ENCODE results near the gene RAD23A.

The RAD23A gene

DNA sequence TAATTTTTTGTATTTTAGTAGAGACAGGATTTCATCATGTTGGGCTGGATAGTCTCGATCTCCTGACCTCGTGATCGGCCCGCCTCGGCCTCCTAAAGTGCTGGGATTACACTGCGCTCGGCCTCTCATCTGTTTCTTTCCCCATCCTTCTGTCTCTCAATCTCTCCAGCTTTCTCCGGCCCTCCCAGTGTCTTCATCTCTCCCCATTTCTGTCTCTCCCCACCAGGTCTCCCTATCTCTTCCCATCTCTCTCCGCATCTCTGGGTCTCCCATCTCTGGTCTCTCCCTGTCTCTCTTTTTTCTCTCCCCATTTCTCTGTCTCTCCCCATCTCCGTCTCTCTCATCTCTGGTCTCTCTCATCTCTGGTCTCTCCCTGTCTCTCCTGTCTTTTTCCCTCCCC is 37.4 kb downstream of the RAD23A start:
- POLR2A ChIA-PET = interaction anchor here (1.0 kb wide), 1 partner anchor 30 kb away, joined by 3 read pairs; no protein-coding TSS in a partner anchor

DNA sequence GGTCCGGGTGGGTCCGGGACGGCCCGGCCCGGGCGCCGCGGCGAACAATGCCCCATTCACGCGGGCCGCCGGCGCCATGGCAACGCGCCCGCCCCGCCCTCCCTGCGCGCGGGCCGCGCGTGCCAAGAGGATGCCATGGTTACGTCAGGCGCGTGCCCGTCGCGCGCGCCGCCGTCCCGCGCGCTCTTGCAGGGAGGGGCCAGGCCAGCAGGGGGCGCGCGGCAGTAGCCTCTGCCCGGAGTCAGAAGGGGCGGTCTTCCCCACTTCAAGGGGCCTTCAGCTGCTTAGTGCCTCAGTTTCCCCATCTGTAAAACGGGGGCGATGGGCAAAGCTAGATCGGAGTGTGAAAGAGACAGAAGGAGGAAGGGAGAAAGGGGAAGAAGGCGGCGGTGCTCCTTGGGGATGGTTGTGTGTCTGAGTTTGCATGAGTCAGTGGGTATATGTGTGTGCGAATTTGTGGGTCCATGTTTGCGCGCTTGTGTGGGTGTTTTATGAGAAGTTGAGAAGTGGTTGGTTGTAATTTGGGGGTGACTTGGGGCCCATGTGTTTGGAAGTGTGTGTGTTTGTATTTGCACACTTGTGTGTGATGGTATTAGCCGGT is 38.0 kb downstream of the RAD23A start:
- peak overlapping the region in 5 of 7 experiments; percentile 5 to 64 (median 32) for H3K4me3 ChIP-seq (ENCODE audit: control insufficient read depth in 1 of 7, extremely low read depth in 1 of 7, insufficient read depth in 4 of 7, low read depth in 2 of 7, low read length in 6 of 7)
- WGBS (ENCODE audit: insufficient coverage) = 16% methylated on average over 26 of the region's 51 CpGs
- peaks cover 0 to 3% (median 0%) of the 10 kb centered on the region in 5 experiments for H3K27me3 ChIP-seq (replicated peaks in 2 of 5; ENCODE audit: control insufficient read depth in 4 of 5, insufficient read depth in 5 of 5, low read length in 4 of 5)
- peaks cover 0 to 8% (median 4%) of the 10 kb centered on the region in 4 experiments for H3K4me1 ChIP-seq (ENCODE audit: control extremely low read depth in 1 of 4, control insufficient read depth in 4 of 4, insufficient read depth in 4 of 4, low read length in 3 of 4)
- DNase-seq = peak; percentile 77 to 88 (median 87)
- CTCF ChIA-PET = interaction anchor here (0.6 to 6.2 kb wide), 15 partner anchors 10 to 111 kb away, joined by 3 to 57 read pairs (median 6); no protein-coding TSS in a partner anchor
- no peak overlapping the region for H3K27ac ChIP-seq (ENCODE audit: insufficient read depth in 1 of 2, low read depth in 1 of 2, low read length in 2 of 2, poor library complexity in 1 of 2, severe bottlenecking in 2 of 2)
- no peaks in the 10 kb centered on the region for H3K36me3 ChIP-seq (ENCODE audit: control insufficient read depth in 4 of 4, insufficient read depth in 4 of 4, low read length in 3 of 4)
- H3K9me3 ChIP-seq (ENCODE audit: control extremely low read depth in 1 of 5, control insufficient read depth in 4 of 5, insufficient read depth in 2 of 5, low read depth in 1 of 5, low read length in 4 of 5) = no peaks in the 10 kb centered on the region
- POLR2A ChIA-PET = interaction anchor here (0.5 to 1.0 kb wide), 2 partner anchors 30 to 580 kb away, joined by 3 to 6 read pairs; no protein-coding TSS in a partner anchor

More for the DNA sequence above, 37.4 kb downstream of the RAD23A start:
- H3K4me3 ChIP-seq (ENCODE audit: control insufficient read depth in 1 of 7, extremely low read depth in 1 of 7, insufficient read depth in 4 of 7, low read depth in 2 of 7, low read length in 6 of 7) = peak overlapping the region in 5 of 7 experiments; percentile 5 to 64 (median 32)
- CTCF ChIA-PET = interaction anchor here (0.7 to 6.2 kb wide), 16 partner anchors 10 to 145 kb away, joined by 3 to 57 read pairs (median 5); no protein-coding TSS in a partner anchor
- H3K27me3 ChIP-seq (replicated peaks in 2 of 5; ENCODE audit: control insufficient read depth in 4 of 5, insufficient read depth in 5 of 5, low read length in 4 of 5) = peaks cover 0 to 3% (median 0%) of the 10 kb centered on the region in 5 experiments
- 64% methylated on average over 9 of the region's 10 CpGs for WGBS (ENCODE audit: insufficient coverage)
- no peak for DNase-seq
- H3K4me1 ChIP-seq (ENCODE audit: control extremely low read depth in 1 of 4, control insufficient read depth in 4 of 4, insufficient read depth in 4 of 4, low read length in 3 of 4) = peaks cover 0 to 8% (median 4%) of the 10 kb centered on the region in 4 experiments
- H3K36me3 ChIP-seq (ENCODE audit: control insufficient read depth in 4 of 4, insufficient read depth in 4 of 4, low read length in 3 of 4) = no peaks in the 10 kb centered on the region
- no peak overlapping the region for H3K27ac ChIP-seq (ENCODE audit: insufficient read depth in 1 of 2, low read depth in 1 of 2, low read length in 2 of 2, poor library complexity in 1 of 2, severe bottlenecking in 2 of 2)
- H3K9me3 ChIP-seq (ENCODE audit: control extremely low read depth in 1 of 5, control insufficient read depth in 4 of 5, insufficient read depth in 2 of 5, low read depth in 1 of 5, low read length in 4 of 5) = no peaks in the 10 kb centered on the region

DNA sequence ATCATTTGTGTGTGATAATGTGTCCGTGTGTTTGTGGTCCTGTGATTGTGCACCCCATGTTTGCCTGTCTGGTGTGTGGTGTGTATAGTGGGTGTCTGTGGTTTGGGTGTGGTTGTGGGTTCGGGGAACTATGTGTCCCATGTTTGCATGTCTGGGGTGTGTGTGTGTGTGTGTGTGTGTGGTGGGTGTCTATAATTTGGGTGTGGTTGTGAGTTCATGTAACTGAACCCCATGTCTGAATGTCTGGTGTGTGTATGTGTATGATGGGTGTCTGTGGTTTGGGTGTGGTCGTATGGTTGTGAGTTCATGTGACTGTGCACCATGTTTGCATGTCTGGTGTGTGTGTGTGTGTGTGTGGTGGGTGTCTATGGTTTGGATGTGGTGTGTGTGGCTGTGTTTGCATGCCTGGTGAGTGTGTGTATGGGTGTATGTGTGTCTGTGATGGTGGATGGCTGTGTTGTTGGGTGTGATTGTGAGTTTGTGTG is 38.5 kb downstream of the RAD23A start:
- peaks cover 0 to 8% (median 4%) of the 10 kb centered on the region in 4 experiments for H3K4me1 ChIP-seq (ENCODE audit: control extremely low read depth in 1 of 4, control insufficient read depth in 4 of 4, insufficient read depth in 4 of 4, low read length in 3 of 4)
- 94% methylated on average over 2 of the region's 3 CpGs for WGBS (ENCODE audit: insufficient coverage)
- CTCF ChIA-PET = interaction anchor here (0.6 to 6.2 kb wide), 17 partner anchors 10 to 111 kb away, joined by 3 to 57 read pairs (median 5); no protein-coding TSS in a partner anchor
- DNase-seq = peak in 2 of 3 donors; percentile 23 to 50
- H3K36me3 ChIP-seq (ENCODE audit: control insufficient read depth in 4 of 4, insufficient read depth in 4 of 4, low read length in 3 of 4) = no peaks in the 10 kb centered on the region
- no peak overlapping the region for H3K4me3 ChIP-seq (ENCODE audit: control insufficient read depth in 1 of 7, extremely low read depth in 1 of 7, insufficient read depth in 4 of 7, low read depth in 2 of 7, low read length in 6 of 7)
- peaks cover 0 to 3% (median 0%) of the 10 kb centered on the region in 5 experiments for H3K27me3 ChIP-seq (replicated peaks in 2 of 5; ENCODE audit: control insufficient read depth in 4 of 5, insufficient read depth in 5 of 5, low read length in 4 of 5)
- no peak overlapping the region for H3K27ac ChIP-seq (ENCODE audit: insufficient read depth in 1 of 2, low read depth in 1 of 2, low read length in 2 of 2, poor library complexity in 1 of 2, severe bottlenecking in 2 of 2)
- H3K9me3 ChIP-seq (ENCODE audit: control extremely low read depth in 1 of 5, control insufficient read depth in 4 of 5, insufficient read depth in 2 of 5, low read depth in 1 of 5, low read length in 4 of 5) = no peaks in the 10 kb centered on the region
- POLR2A ChIA-PET = interaction anchor here (0.5 kb wide), 1 partner anchor 579 kb away, joined by 6 read pairs; no protein-coding TSS in a partner anchor

DNA sequence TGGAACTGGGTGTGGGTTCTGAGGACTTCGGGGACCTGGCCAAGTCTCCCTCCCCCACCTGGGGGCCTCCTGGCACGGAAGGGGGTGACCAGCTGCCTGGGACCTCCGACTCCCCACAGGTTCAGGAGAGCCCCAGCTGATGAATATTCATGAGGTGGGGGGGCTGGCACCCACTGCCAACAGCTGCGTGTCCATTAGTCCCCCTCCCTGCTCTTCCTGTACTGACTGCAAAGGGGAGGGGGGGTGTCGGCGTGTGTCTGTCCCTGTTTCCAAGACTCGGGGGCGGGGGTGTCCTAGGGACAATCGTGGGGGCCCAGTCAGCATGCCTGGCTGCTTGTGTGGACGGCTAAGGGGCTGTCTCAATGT is 39.0 kb downstream of the RAD23A start:
- WGBS (ENCODE audit: insufficient coverage) = 52% methylated on average over 5 of the region's 10 CpGs
- CTCF ChIA-PET = interaction anchor here (0.8 to 6.2 kb wide), 18 partner anchors 9 to 110 kb away, joined by 3 to 57 read pairs (median 4); no protein-coding TSS in a partner anchor
- peaks cover 0 to 3% (median 0%) of the 10 kb centered on the region in 5 experiments for H3K27me3 ChIP-seq (replicated peaks in 2 of 5; ENCODE audit: control insufficient read depth in 4 of 5, insufficient read depth in 5 of 5, low read length in 4 of 5)

DNA sequence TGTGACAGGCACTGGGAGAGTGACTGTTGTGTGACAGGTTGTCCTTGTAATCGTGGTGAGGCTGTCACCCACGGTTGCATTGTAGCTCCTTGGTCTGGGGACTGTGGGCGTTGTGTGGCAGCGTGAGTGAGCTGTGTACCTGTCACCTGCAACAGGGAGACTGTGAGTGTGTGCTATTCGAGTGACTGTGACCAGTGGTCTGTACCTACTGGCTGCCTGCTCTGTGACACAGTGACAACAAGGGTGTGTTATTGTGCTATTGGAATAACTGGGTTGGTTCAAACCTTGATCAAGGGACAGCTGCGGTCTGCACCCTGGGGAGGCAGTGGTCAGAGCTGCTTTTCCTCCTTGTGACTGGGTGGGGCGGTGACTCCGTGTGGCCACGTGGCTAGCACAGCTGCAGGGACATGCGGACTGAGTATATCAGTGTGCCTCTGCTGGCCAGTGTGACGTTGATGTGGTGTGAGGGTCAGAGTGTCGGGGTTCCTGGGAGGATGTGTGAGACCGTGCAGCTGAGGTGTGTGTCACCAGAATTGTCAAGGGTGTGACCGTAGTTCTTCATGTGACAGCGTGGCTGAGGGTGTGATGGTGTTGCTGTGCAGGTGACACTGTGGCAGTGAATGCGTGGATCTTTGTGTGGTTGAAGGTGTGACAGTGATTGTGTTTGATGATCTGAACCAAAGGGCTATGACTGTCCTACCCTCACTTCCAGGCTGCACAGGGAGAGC is 39.6 kb downstream of the RAD23A start:
- Histone ChIP-seq H3K27ac (ENCODE audit: insufficient read depth in 1 of 2, low read depth in 1 of 2, low read length in 2 of 2, poor library complexity in 1 of 2, severe bottlenecking in 2 of 2) (no peak overlapping the region), H3K9me3 (ENCODE audit: control extremely low read depth in 1 of 5, control insufficient read depth in 4 of 5, insufficient read depth in 2 of 5, low read depth in 1 of 5, low read length in 4 of 5) (no peaks in the 10 kb centered on the region), H3K27me3 (replicated peaks in 2 of 5; ENCODE audit: control insufficient read depth in 4 of 5, insufficient read depth in 5 of 5, low read length in 4 of 5) (peaks cover 0 to 3% (median 0%) of the 10 kb centered on the region in 5 experiments), H3K4me3 (ENCODE audit: control insufficient read depth in 1 of 7, extremely low read depth in 1 of 7, insufficient read depth in 4 of 7, low read depth in 2 of 7, low read length in 6 of 7) (no peak overlapping the region), H3K4me1 (ENCODE audit: control extremely low read depth in 1 of 4, control insufficient read depth in 4 of 4, insufficient read depth in 4 of 4, low read length in 3 of 4) (peaks cover 0 to 8% (median 4%) of the 10 kb centered on the region in 4 experiments), H3K36me3 (ENCODE audit: control insufficient read depth in 4 of 4, insufficient read depth in 4 of 4, low read length in 3 of 4) (no peaks in the 10 kb centered on the region)
- ChIA-PET POLR2A (interaction anchor here (1.1 kb wide), 1 partner anchor 108 kb away, joined by 4 read pairs; no protein-coding TSS in a partner anchor), CTCF (interaction anchor here (0.6 to 6.2 kb wide), 22 partner anchors 8 to 110 kb away, joined by 3 to 57 read pairs (median 4); no protein-coding TSS in a partner anchor)
- 90% methylated on average over 12 of the region's 16 CpGs for WGBS (ENCODE audit: insufficient coverage)
- DNase-seq = peak in 1 of 3 donors; percentile 33

More for the DNA sequence above, 39.0 kb downstream of the RAD23A start:
- Histone ChIP-seq H3K36me3 (ENCODE audit: control insufficient read depth in 4 of 4, insufficient read depth in 4 of 4, low read length in 3 of 4) (no peaks in the 10 kb centered on the region), H3K4me3 (ENCODE audit: control insufficient read depth in 1 of 7, extremely low read depth in 1 of 7, insufficient read depth in 4 of 7, low read depth in 2 of 7, low read length in 6 of 7) (no peak overlapping the region), H3K27ac (ENCODE audit: insufficient read depth in 1 of 2, low read depth in 1 of 2, low read length in 2 of 2, poor library complexity in 1 of 2, severe bottlenecking in 2 of 2) (no peak overlapping the region), H3K4me1 (ENCODE audit: control extremely low read depth in 1 of 4, control insufficient read depth in 4 of 4, insufficient read depth in 4 of 4, low read length in 3 of 4) (peaks cover 0 to 8% (median 4%) of the 10 kb centered on the region in 4 experiments), H3K9me3 (ENCODE audit: control extremely low read depth in 1 of 5, control insufficient read depth in 4 of 5, insufficient read depth in 2 of 5, low read depth in 1 of 5, low read length in 4 of 5) (no peaks in the 10 kb centered on the region)
- no peak for DNase-seq
- POLR2A ChIA-PET = interaction anchor here (1.1 kb wide), 1 partner anchor 109 kb away, joined by 4 read pairs; no protein-coding TSS in a partner anchor

DNA sequence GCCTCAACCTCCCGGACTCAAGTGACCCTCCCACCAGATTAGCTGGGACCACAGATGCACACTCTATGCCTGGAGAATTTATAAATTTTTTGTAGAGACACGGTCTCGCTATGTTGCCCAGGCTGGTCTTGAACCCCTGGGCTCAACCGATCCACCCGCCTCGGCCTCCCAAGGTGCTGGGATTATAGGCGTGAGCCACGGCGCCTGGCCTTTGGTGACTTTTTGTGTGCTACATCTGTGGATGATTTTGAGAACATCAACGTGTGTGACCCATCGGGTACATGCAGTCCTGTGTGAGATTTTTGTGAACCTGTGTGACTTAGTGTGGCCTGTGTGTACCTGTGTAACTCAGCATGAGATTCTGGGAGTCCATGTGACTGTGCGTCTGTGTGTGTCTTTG is 41.1 kb downstream of the RAD23A start:
- DNase-seq = no peak
- Histone ChIP-seq H3K27me3 (replicated peaks in 2 of 5; ENCODE audit: control insufficient read depth in 4 of 5, insufficient read depth in 5 of 5, low read length in 4 of 5) (peaks cover 0 to 3% (median 0%) of the 10 kb centered on the region in 5 experiments), H3K36me3 (ENCODE audit: control insufficient read depth in 4 of 4, insufficient read depth in 4 of 4, low read length in 3 of 4) (no peaks in the 10 kb centered on the region), H3K27ac (ENCODE audit: insufficient read depth in 1 of 2, low read depth in 1 of 2, low read length in 2 of 2, poor library complexity in 1 of 2, severe bottlenecking in 2 of 2) (no peak overlapping the region), H3K9me3 (ENCODE audit: control extremely low read depth in 1 of 5, control insufficient read depth in 4 of 5, insufficient read depth in 2 of 5, low read depth in 1 of 5, low read length in 4 of 5) (no peaks in the 10 kb centered on the region), H3K4me3 (ENCODE audit: control insufficient read depth in 1 of 7, extremely low read depth in 1 of 7, insufficient read depth in 4 of 7, low read depth in 2 of 7, low read length in 6 of 7) (no peak overlapping the region), H3K4me1 (ENCODE audit: control extremely low read depth in 1 of 4, control insufficient read depth in 4 of 4, insufficient read depth in 4 of 4, low read length in 3 of 4) (peaks cover 0 to 8% (median 4%) of the 10 kb centered on the region in 4 experiments)
- POLR2A ChIA-PET = no interaction called here
- CTCF ChIA-PET = interaction anchor here (1.4 to 6.2 kb wide), 6 partner anchors 9 to 108 kb away, joined by 6 to 57 read pairs (median 9); no protein-coding TSS in a partner anchor
- 100% methylated on average over 5 of the region's 12 CpGs for WGBS (ENCODE audit: insufficient coverage)
